ENCODE data around the gene CYP26B1.

GRCh38 chr2:72090271-72090720 is 57.4 kb downstream of the CYP26B1 start:
- TF ChIP-seq CTCF (IDR thresholded peaks at IDR 0.05 in 4 of 5, conservative IDR thresholded peaks at IDR 0.05 in 1 of 5): no peak
- no peak for TF ChIP-seq POLR2A (IDR thresholded peaks at IDR 0.05)
